ENCODE measurements around the gene RAP2C.

DNA sequence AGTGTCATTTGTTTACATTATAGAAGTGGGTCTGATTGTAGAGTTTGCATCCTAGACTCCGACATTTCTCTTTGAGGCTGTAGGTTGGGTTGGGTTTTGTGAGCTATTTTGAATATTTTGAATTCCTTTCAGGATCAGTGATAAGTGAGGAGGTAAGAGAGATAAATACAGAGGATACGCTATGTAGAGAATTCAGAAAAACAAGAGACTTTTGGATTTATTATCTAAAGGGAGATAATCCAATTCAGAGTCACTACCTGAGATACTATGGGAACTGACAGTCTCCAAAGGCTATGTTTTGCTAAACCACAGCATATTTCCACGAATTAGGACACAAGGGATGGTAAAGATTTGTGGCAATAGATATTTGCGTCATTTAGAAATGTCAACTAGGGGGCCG is 16.9 kb upstream of the RAP2C start:
- TF ChIP-seq, protein P1, sequence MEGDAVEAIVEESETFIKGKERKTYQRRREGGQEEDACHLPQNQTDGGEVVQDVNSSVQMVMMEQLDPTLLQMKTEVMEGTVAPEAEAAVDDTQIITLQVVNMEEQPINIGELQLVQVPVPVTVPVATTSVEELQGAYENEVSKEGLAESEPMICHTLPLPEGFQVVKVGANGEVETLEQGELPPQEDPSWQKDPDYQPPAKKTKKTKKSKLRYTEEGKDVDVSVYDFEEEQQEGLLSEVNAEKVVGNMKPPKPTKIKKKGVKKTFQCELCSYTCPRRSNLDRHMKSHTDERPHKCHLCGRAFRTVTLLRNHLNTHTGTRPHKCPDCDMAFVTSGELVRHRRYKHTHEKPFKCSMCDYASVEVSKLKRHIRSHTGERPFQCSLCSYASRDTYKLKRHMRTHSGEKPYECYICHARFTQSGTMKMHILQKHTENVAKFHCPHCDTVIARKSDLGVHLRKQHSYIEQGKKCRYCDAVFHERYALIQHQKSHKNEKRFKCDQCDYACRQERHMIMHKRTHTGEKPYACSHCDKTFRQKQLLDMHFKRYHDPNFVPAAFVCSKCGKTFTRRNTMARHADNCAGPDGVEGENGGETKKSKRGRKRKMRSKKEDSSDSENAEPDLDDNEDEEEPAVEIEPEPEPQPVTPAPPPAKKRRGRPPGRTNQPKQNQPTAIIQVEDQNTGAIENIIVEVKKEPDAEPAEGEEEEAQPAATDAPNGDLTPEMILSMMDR (IDR thresholded peaks at IDR 0.05) = no peak
- no peak for TF ChIP-seq POLR2A (IDR thresholded peaks at IDR 0.05)
